Sigmoid colon (tissue), 7 donors: ENCODE results near the gene TXNL4A. TPM values are rescaled to one million over a fixed set of nuclear protein-coding genes. Genes with fewer than 3 reads are reported as not detected.
"Not testable (repeated sequence)": the region's sequence is repeated elsewhere in the genome, so short reads cannot be mapped to it uniquely, and the experiment has no call there.

Source experiments
- DNase-seq: peaks from one replicate; pipeline ENCODE4 v3.0.0-alpha.2; 2019
- H3K27ac ChIP-seq, 4 donors: fragments of 200-600 bp; sonication (generic); one replicate each; pipeline ENCODE4 v1.5.1; 2016 to 2019; ENCODE audit warnings: mild to moderate bottlenecking in 1 of 4
- H3K27me3 ChIP-seq, 3 donors: fragments of 200-600 bp; sonication (generic); one replicate each; pipeline ENCODE4 v1.5.1; 2019; ENCODE audit warnings: mild to moderate bottlenecking in 1 of 3
- H3K36me3 ChIP-seq, 4 donors: fragments of 200-600 bp; sonication (generic); one replicate each; pipeline ENCODE4 v1.5.1; 2016 to 2019
- H3K4me1 ChIP-seq, 4 donors: fragments of 200-600 bp; sonication (generic); one replicate each; pipeline ENCODE4 v1.5.1; 2017 to 2019
- H3K4me3 ChIP-seq, 4 donors: fragments of 200-600 bp; sonication (generic); one replicate each; pipeline ENCODE4 v1.5.1; 2017 to 2019; ENCODE audit warnings: mild to moderate bottlenecking in 2 of 4, moderate library complexity in 1 of 4
- H3K9me3 ChIP-seq, 4 donors: fragments of 200-600 bp in 3 of 4; sonication (generic) in 3 of 4; one replicate each; pipeline versions ENCODE4 v1.5.1 to v1.6.1; 2013 to 2019
- EP300 ChIP-seq, 4 donors: sonication (generic); formaldehyde crosslinking; IDR thresholded peaks; one replicate each; pipeline ENCODE4 v1.6.1; 2017; ENCODE audit warnings: antibody characterized with exemption in 4 of 4
- POLR2A ChIP-seq, 2 donors: fragments of 450-650 bp; IDR thresholded peaks; one replicate each; pipeline ENCODE4 v1.6.1; 2016; ENCODE audit warnings: antibody characterized with exemption in 2 of 2, mild to moderate bottlenecking in 2 of 2, moderate library complexity in 2 of 2
- POLR2AphosphoS5 ChIP-seq, 4 donors: sonication (generic); formaldehyde crosslinking; IDR thresholded peaks; one replicate each; pipeline ENCODE4 v1.6.1; 2017; ENCODE audit warnings: antibody characterized with exemption in 4 of 4
- WGBS, 2 donors: extraction: QIAGEN DNeasy Blood & Tissue Kit; methylation state at CpG; one replicate each; pipeline ENCODE4 v1.1.7; 2013; 5-methylcytosine and 5-hydroxymethylcytosine counted together
- intact Hi-C: fragments of 100-400 bp; cut with DNase I; formaldehyde crosslinking; loops from one replicate; pipeline ENCODE4 v1.15.1; 2023
- polyA plus RNA-seq, 3 donors: library from polyadenylated mRNA; stranded (reverse); fragments of 200-250 nt; gene quantifications; one replicate each; pipeline ENCODE4 v1.2.3, GENCODE V29; 2013
- total RNA-seq, 4 donors: library from RNA; depleted of rRNA; stranded (reverse); fragments of >200 nt; gene quantifications; one replicate each; pipeline ENCODE4 v1.1.0, GENCODE V29; 2016
- TF ChIP-seq, protein P1 (sequence below), 4 experiments: fragments of 450-650 bp in 3 of 4; fragments of 200-600 bp in 1 of 4; IDR thresholded peaks; one replicate each; pipeline ENCODE4 v1.5.1; 2016 to 2019; ENCODE audit warnings: antibody characterized with exemption in 4 of 4, mild to moderate bottlenecking in 3 of 4, moderate library complexity in 2 of 4
- donor health status: healthy with polysubstance abuse.
- donor health status: Bipolar disorder and iron deficiency.
- donor health status: healthy.

The TXNL4A gene
- total and polyA plus RNA-seq, 7 donors, result 16.9 to 85.3 (median 32.9) TPM

DNA sequence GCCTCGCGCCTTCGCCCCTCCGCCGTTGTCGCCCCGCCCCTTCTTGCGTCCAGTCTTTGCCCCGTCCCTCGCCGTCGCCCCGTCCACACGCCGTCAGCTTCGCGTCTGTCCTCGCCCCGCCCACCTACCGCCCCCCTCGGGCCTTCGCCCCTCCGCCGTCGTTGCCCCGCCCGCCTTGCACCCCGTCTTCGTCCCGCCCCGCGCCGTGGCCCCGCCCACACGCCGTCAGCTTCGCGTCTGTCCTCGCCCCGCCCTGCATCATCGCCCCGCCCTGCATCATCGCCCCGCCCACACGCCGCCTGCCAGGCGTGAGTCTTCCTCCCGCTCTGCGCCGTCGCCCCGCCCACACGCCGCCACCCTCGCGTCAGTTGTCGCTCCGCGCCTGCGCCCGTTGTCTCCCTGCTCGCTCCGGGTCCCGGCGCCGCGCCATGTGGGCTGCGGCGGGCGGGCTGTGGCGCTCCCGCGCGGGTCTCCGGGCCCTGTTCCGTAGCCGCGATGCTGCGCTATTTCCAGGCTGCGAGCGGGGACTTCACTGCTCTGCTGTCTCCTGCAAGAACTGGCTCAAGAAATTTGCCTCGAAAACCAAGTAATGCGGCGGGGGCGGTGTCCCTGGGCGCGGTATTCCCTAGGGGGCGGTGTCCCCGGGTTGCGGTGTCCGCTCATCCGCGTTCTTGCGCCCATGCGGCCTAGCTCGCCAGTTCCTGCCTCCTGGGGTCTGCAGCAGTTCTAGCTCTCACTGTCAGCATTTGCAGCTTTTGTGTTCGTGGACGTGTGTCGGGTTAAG, 45.9 kb upstream of the TXNL4A start, which contains the start of gene RBFA:
RBFA (plus strand) TSS at position 367 of the 784 bp plus-strand sequence; CDS start at position 429, 62 bp downstream.
- no peaks in the 10 kb centered on the region for H3K9me3 ChIP-seq
- TF ChIP-seq EP300 (IDR thresholded peaks at IDR 0.05) (no peak), POLR2A (IDR thresholded peaks at IDR 0.05) (peak in 1 of 2 donors; percentile 36), POLR2AphosphoS5 (IDR thresholded peaks at IDR 0.05) (peak; percentile 49 to 74 (median 64))
- TF ChIP-seq, protein P1, sequence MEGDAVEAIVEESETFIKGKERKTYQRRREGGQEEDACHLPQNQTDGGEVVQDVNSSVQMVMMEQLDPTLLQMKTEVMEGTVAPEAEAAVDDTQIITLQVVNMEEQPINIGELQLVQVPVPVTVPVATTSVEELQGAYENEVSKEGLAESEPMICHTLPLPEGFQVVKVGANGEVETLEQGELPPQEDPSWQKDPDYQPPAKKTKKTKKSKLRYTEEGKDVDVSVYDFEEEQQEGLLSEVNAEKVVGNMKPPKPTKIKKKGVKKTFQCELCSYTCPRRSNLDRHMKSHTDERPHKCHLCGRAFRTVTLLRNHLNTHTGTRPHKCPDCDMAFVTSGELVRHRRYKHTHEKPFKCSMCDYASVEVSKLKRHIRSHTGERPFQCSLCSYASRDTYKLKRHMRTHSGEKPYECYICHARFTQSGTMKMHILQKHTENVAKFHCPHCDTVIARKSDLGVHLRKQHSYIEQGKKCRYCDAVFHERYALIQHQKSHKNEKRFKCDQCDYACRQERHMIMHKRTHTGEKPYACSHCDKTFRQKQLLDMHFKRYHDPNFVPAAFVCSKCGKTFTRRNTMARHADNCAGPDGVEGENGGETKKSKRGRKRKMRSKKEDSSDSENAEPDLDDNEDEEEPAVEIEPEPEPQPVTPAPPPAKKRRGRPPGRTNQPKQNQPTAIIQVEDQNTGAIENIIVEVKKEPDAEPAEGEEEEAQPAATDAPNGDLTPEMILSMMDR (IDR thresholded peaks at IDR 0.05), result peak in 3 of 4 experiments; percentile 27 to 46 (median 42)
- H3K27ac ChIP-seq, result peak within 1 kb of the TSS; percentile 83 to 91 (median 84)
- 0 to 1% methylated on average over 99 of the region's 99 CpGs for WGBS, 2 donors
- no peaks in the 10 kb centered on the region for H3K27me3 ChIP-seq
- DNase-seq, result peak; percentile 100
- peaks cover 0 to 21% (median 13%) of the 10 kb centered on the region in 4 donors for H3K4me1 ChIP-seq
- intact Hi-C loops, result loop anchor here (2.0 kb wide), 1 partner anchor 75 kb away; the partner anchor contains the start of gene ADNP2
- peaks cover 0 to 20% (median 0%) of the 10 kb centered on the region in 4 donors for H3K36me3 ChIP-seq
- peak within 1 kb of the TSS; percentile 44 to 93 (median 78) for H3K4me3 ChIP-seq

DNA sequence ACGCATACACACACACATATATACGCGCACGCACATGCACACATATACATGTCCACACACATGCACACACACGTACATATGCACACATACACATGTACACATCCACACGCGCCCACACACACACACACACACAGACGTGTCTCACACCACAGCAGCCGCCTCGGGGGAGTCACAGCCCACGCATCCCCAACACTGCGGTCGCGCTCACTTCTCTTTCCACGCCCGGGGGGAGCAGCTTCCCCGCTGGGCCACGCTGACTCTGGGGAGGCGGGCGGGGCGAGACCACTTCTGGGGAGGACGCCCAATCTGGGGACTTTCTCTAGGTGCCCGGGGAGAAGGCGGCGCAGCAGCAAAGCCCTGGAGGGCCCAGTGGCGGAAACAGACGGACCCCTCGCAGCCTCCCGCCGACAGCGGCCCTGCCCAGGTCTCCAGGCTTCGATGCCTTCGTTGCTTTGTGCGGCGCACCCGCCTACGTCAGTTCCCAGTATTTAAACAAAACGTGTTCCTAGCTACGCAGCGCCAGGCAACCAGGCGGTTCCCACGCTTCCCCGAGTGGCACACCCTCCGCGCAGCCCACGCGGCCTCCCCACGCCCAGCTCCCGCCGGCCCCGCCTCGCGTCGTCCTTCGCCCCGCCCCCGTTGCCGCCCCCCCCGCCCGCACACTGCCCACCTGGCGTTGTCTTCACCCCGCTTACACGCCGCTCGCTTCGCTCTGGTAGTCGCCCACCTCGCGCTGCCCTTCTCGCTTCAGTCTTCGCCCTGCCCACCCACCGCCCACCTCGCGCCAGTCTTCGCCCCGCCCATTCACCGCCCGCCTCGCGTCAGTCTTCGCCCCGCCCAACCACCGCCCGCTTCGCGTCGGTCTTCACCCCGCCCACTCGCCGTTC, 45.1 kb upstream of the TXNL4A start:
- Histone ChIP-seq H3K4me1 (peaks cover 0 to 21% (median 13%) of the 10 kb centered on the region in 4 donors), H3K27me3 (no peaks in the 10 kb centered on the region), H3K27ac (peak overlapping the region; percentile 83 to 91 (median 84)), H3K36me3 (peaks cover 0 to 13% (median 0%) of the 10 kb centered on the region in 4 donors), H3K9me3 (no peaks in the 10 kb centered on the region), H3K4me3 (peak overlapping the region; percentile 44 to 93 (median 78))
- peak; percentile 79 for DNase-seq
- TF ChIP-seq POLR2A (IDR thresholded peaks at IDR 0.05) (peak; percentile 10 to 29), POLR2AphosphoS5 (IDR thresholded peaks at IDR 0.05) (peak; percentile 61 to 82 (median 68)), EP300 (IDR thresholded peaks at IDR 0.05) (peak in 1 of 4 donors; percentile 37)
- TF ChIP-seq, protein P1 (IDR thresholded peaks at IDR 0.05), result no peak
- intact Hi-C loops, result loop anchor here (1.0 to 2.0 kb wide), 3 partner anchors 23 to 75 kb away; partner anchors contain the start of genes ADNP2 and TXNL4A
- WGBS, 2 donors, result 4% methylated on average over 90 of the region's 90 CpGs

DNA sequence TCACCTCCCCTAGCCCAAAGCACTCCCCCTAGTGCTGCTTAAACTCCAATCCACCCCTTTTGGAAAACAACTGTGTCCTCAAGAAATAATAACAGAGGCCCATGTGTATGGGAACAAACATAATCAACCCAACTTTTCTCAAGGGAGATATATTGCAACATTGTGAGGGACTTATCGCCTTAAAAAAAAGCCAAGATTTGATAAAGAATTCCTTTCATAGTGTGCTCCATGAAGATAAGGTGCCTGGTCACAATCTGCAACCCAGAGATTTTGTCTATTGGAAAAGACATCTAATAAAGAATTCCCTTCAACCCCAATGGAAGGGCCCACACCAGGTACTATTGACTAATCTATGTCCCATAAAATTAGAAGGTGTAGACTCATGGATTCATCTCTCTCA, 41.3 kb upstream of the TXNL4A start:
- intact Hi-C loops, result no loop called here

DNA sequence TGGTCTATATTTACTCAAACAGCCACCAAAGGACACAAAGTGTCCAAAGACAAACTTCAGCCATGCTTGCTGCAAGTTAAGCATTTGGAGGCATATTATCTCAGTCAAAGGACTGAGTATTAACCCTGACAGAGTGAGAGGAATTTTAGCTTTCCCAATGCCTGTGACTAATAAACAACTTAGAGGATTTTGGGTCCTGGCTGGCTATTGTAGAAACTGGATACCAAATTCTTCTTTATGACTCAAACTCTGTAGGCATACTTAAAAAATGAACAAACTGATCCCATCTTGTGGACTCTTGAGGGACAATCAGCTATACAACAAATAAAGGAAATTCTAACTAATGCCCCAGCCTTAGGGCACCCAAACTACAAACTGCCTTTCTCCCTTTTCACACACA, 39.4 kb upstream of the TXNL4A start:
- H3K4me1 ChIP-seq, DNase-seq, H3K36me3 ChIP-seq, H3K27ac ChIP-seq, intact Hi-C loops, H3K27me3 ChIP-seq, H3K4me3 ChIP-seq: not testable (repeated sequence)
- peaks cover 22 to 35% (median 29%) of the 10 kb centered on the region in 4 donors for H3K9me3 ChIP-seq

More for the DNA sequence above, 41.3 kb upstream of the TXNL4A start:
- H3K36me3 ChIP-seq, result no peaks in the 10 kb centered on the region
- no peak overlapping the region for H3K4me3 ChIP-seq
- DNase-seq, result no peak
- peaks cover 0 to 9% (median 3%) of the 10 kb centered on the region in 4 donors for H3K4me1 ChIP-seq
- 99 to 100% methylated on average over 1 of the region's 1 CpG for WGBS, 2 donors
- TF ChIP-seq, protein P1 (IDR thresholded peaks at IDR 0.05), result no peak
- peaks cover 9 to 15% (median 12%) of the 10 kb centered on the region in 4 donors for H3K9me3 ChIP-seq
- no peak overlapping the region for H3K27ac ChIP-seq
- H3K27me3 ChIP-seq, result no peaks in the 10 kb centered on the region

DNA sequence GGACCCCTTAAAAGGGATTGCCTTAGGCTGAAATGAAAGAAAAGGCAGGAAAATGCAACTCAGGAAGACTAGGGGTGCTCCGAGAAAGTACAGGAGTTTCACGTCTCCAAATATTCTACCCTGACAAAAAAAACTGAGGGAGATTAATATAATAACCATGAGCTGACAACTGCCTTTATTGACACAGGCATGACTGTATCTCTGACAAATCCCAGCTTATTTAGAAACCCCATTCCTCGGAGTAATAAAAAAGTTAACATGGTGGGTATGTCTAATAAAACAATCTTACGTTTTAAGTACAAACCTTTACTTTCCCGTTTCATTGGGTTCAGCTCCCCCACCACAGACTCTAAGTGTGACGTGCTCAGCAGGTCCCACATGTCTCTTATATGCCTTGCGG, 38.0 kb upstream of the TXNL4A start:
- TF ChIP-seq POLR2A (IDR thresholded peaks at IDR 0.05), result no peak
- no peak for TF ChIP-seq EP300 (IDR thresholded peaks at IDR 0.05)
- TF ChIP-seq, protein P1 (IDR thresholded peaks at IDR 0.05), result no peak
- no peak for TF ChIP-seq POLR2AphosphoS5 (IDR thresholded peaks at IDR 0.05)
- no peaks in the 10 kb centered on the region for H3K27me3 ChIP-seq
- intact Hi-C loops, result no loop called here
- no peaks in the 10 kb centered on the region for H3K36me3 ChIP-seq
- no peak for DNase-seq
- peaks cover 32 to 48% (median 43%) of the 10 kb centered on the region in 4 donors for H3K9me3 ChIP-seq
- H3K4me1 ChIP-seq, result no peaks in the 10 kb centered on the region
- no peak overlapping the region for H3K27ac ChIP-seq
- no peak overlapping the region for H3K4me3 ChIP-seq
- whole genome bisulfite sequencing, 2 donors, result 95 to 96% methylated on average over 7 of the region's 7 CpGs
